ENCODE results near the gene MRAS. TPM values are rescaled to one million over a fixed set of nuclear protein-coding genes. Genes with fewer than 3 reads are reported as not detected.

The MRAS gene
- polyA plus RNA-seq, 1 donor (not counting 4 experiments of a cell fraction or from before 2014, with no cell fraction given): 7.7 TPM

DNA sequence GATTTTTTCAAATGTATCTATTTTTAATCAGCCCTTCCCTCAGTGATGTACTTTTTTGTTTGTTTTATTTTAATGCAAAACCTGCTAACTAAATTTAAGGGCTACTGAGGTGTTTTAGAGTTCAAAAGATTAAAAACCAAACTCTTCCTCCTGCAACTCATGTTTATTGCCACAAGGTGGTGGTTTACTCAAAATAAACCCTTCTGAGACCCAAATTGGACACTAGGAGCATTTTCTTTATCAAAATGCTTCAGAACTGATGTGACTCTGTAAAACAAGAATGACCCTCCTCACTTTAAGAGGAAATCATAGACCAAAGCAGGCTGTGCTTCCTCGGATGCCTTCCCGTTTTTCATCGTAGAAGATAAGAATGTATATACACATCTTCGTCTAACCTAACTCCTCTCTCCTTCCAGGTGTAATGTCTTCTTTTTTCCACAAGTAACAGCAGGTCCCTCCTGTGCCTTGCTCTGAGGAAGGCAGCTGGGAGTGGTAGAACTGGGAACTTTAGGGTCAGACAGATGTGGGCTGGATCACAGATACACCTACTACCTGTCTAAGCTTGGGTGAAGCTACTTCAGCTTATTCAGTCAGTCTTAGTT, 15.8 kb upstream of the MRAS start:
- no peak overlapping the region for H3K27ac ChIP-seq (ENCODE audit: control insufficient read depth, insufficient read depth, low read length)
- dilution Hi-C loops (cut with MboI; ENCODE audit: extremely low pct_ligation_motif_present, low sequenced_read_pairs): no loop called here
- no peak for TF ChIP-seq EZH2 (IDR thresholded peaks at IDR 0.05; ENCODE audit: low read length)
- TF ChIP-seq, protein P1, sequence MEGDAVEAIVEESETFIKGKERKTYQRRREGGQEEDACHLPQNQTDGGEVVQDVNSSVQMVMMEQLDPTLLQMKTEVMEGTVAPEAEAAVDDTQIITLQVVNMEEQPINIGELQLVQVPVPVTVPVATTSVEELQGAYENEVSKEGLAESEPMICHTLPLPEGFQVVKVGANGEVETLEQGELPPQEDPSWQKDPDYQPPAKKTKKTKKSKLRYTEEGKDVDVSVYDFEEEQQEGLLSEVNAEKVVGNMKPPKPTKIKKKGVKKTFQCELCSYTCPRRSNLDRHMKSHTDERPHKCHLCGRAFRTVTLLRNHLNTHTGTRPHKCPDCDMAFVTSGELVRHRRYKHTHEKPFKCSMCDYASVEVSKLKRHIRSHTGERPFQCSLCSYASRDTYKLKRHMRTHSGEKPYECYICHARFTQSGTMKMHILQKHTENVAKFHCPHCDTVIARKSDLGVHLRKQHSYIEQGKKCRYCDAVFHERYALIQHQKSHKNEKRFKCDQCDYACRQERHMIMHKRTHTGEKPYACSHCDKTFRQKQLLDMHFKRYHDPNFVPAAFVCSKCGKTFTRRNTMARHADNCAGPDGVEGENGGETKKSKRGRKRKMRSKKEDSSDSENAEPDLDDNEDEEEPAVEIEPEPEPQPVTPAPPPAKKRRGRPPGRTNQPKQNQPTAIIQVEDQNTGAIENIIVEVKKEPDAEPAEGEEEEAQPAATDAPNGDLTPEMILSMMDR (optimal IDR thresholded peaks at IDR 0.05 in 1 of 3, IDR thresholded peaks at IDR 0.05 in 1 of 3, conservative IDR thresholded peaks at IDR 0.05 in 1 of 3; ENCODE audit: extremely low read depth in 1 of 3, insufficient read depth in 2 of 3, low read length in 3 of 3): peak in 2 of 3 experiments; percentile 46 to 60
- H3K4me3 ChIP-seq (ENCODE audit: control insufficient read depth in 2 of 3, extremely low read depth in 1 of 3, insufficient read depth in 2 of 3, low read depth in 1 of 3, low read length in 3 of 3): no peak overlapping the region
- no peak overlapping the region for H3K4me2 ChIP-seq (ENCODE audit: control insufficient read depth, extremely low read depth, insufficient read depth, low read depth, low read length)
- no peak overlapping the region for H3K9ac ChIP-seq (ENCODE audit: control insufficient read depth, extremely low read depth, insufficient read depth, low read length)
- H3K9me1 ChIP-seq (ENCODE audit: control insufficient read depth, extremely low read depth, insufficient read depth, low read length): no peaks in the 10 kb centered on the region
- no peak for FAIRE-seq
- peaks cover 18% of the 10 kb centered on the region for H3K4me1 ChIP-seq (ENCODE audit: control insufficient read depth, extremely low read depth, insufficient read depth, low read length)
- DNase-seq (ENCODE audit: low read depth, low spot score): no peak
- H3K9me3 ChIP-seq (ENCODE audit: control insufficient read depth, low read depth, low read length): no peaks in the 10 kb centered on the region
- H3K36me3 ChIP-seq (ENCODE audit: control insufficient read depth in 2 of 2, extremely low read depth in 1 of 2, insufficient read depth in 2 of 2, low read length in 2 of 2): no peaks in the 10 kb centered on the region
- H2AFZ ChIP-seq (ENCODE audit: control insufficient read depth, low read length): no peak overlapping the region
- peaks cover 3% of the 10 kb centered on the region for H3K27me3 ChIP-seq (ENCODE audit: control insufficient read depth, extremely low read depth, insufficient read depth, low read length)
- H3K79me2 ChIP-seq (ENCODE audit: control insufficient read depth, insufficient read depth, low read length): no peaks in the 10 kb centered on the region
- no peaks in the 10 kb centered on the region for H4K20me1 ChIP-seq (ENCODE audit: control insufficient read depth, extremely low read depth, insufficient read depth, low read length)

DNA sequence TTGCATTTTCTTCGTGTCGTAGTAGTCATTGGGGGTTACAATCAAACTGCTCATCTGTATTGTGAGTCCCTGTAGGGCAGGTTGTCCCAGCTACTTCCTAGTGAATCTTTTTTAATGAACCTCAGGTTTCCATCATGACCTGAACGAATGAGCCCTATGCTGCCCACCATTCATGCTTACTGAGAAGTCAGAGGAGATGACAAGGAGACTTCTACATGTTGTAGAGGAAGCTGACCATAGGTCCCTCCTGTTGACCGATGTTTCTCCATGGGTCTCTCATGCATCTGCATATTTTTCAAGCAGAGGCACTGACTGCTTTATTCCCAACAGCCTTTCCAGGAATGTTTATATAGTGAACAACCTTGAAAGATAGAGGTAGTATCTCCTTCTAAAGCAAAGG, 13.8 kb upstream of the MRAS start:
- H3K36me3 ChIP-seq (ENCODE audit: control insufficient read depth in 2 of 2, extremely low read depth in 1 of 2, insufficient read depth in 2 of 2, low read length in 2 of 2): no peaks in the 10 kb centered on the region
- H3K27ac ChIP-seq (ENCODE audit: control insufficient read depth, insufficient read depth, low read length): no peak overlapping the region
- no peak overlapping the region for H3K4me2 ChIP-seq (ENCODE audit: control insufficient read depth, extremely low read depth, insufficient read depth, low read depth, low read length)
- no peak overlapping the region for H3K9ac ChIP-seq (ENCODE audit: control insufficient read depth, extremely low read depth, insufficient read depth, low read length)
- no peaks in the 10 kb centered on the region for H3K4me1 ChIP-seq (ENCODE audit: control insufficient read depth, extremely low read depth, insufficient read depth, low read length)
- H3K4me3 ChIP-seq (ENCODE audit: control insufficient read depth in 2 of 3, extremely low read depth in 1 of 3, insufficient read depth in 2 of 3, low read depth in 1 of 3, low read length in 3 of 3): no peak overlapping the region
- H2AFZ ChIP-seq (ENCODE audit: control insufficient read depth, low read length): no peak overlapping the region
- no peaks in the 10 kb centered on the region for H4K20me1 ChIP-seq (ENCODE audit: control insufficient read depth, extremely low read depth, insufficient read depth, low read length)
- no peak for FAIRE-seq
- dilution Hi-C loops (cut with MboI; ENCODE audit: extremely low pct_ligation_motif_present, low sequenced_read_pairs): no loop called here
- TF ChIP-seq EZH2 (IDR thresholded peaks at IDR 0.05; ENCODE audit: low read length): no peak
- TF ChIP-seq, protein P1 (optimal IDR thresholded peaks at IDR 0.05 in 1 of 3, IDR thresholded peaks at IDR 0.05 in 1 of 3, conservative IDR thresholded peaks at IDR 0.05 in 1 of 3; ENCODE audit: extremely low read depth in 1 of 3, insufficient read depth in 2 of 3, low read length in 3 of 3): no peak
- no peak for DNase-seq (ENCODE audit: low read depth, low spot score)
- H3K27me3 ChIP-seq (ENCODE audit: control insufficient read depth, extremely low read depth, insufficient read depth, low read length): peaks cover 3% of the 10 kb centered on the region
- no peaks in the 10 kb centered on the region for H3K9me3 ChIP-seq (ENCODE audit: control insufficient read depth, low read depth, low read length)
- no peaks in the 10 kb centered on the region for H3K79me2 ChIP-seq (ENCODE audit: control insufficient read depth, insufficient read depth, low read length)
- no peaks in the 10 kb centered on the region for H3K9me1 ChIP-seq (ENCODE audit: control insufficient read depth, extremely low read depth, insufficient read depth, low read length)
